ENCODE data around the gene MAPKAPK2. TPM values are rescaled to one million over a fixed set of nuclear protein-coding genes. Genes with fewer than 3 reads are reported as not detected.

The MAPKAPK2 gene
- total RNA-seq, 4 donors from 2014 or later = 45.0 to 77.4 (median 55.5) TPM

- Histone ChIP-seq H3K27me3 (no peaks in the 10 kb centered on the region), H3K4me3 (no peak overlapping the region), H3K27ac (no peak overlapping the region), H3K4me1 (peaks cover 0 to 33% (median 0%) of the 10 kb centered on the region in 3 donors), H3K9me3 (no peaks in the 10 kb centered on the region), H3K36me3 (peaks cover 0 to 53% of the 10 kb centered on the region in 2 donors)
- TF ChIP-seq POLR2AphosphoS5 (IDR thresholded peaks at IDR 0.05) (no peak), EP300 (IDR thresholded peaks at IDR 0.05) (no peak), POLR2A (IDR thresholded peaks at IDR 0.05) (no peak), CTCF (IDR thresholded peaks at IDR 0.05) (no peak)
- WGBS, 2 donors (ENCODE audit: low coverage in 1 of 2) = 70% methylated on average over 3 of the region's 5 CpGs; no CpG with 5 or more reads in 1 of the 2 donors
- ATAC-seq = no peak
These were observed 50.9 kb downstream of the MAPKAPK2 start for GRCh38 chr1:206735553-206736031.

- H3K4me3 ChIP-seq = no peak overlapping the region
- peaks cover 0 to 33% (median 0%) of the 10 kb centered on the region in 3 donors for H3K4me1 ChIP-seq
- H3K27me3 ChIP-seq = no peaks in the 10 kb centered on the region
- TF ChIP-seq CTCF (IDR thresholded peaks at IDR 0.05) (no peak), POLR2A (IDR thresholded peaks at IDR 0.05) (no peak), POLR2AphosphoS5 (IDR thresholded peaks at IDR 0.05) (no peak), EP300 (IDR thresholded peaks at IDR 0.05) (no peak)
- H3K36me3 ChIP-seq = peaks cover 0 to 38% of the 10 kb centered on the region in 2 donors
- ATAC-seq = no peak
- peak overlapping the region in 3 of 4 donors; percentile 12 to 35 (median 26) for H3K27ac ChIP-seq
- 58 to 60% methylated on average over 3 to 4 of the region's 14 CpGs for WGBS, 2 donors (ENCODE audit: low coverage in 1 of 2)
- no peaks in the 10 kb centered on the region for H3K9me3 ChIP-seq
These were observed 52.4 kb downstream of the MAPKAPK2 start for GRCh38 chr1:206736878-206737728.

GRCh38 chr1:206737729-206738201, 53.1 kb downstream of the MAPKAPK2 start:
- Histone ChIP-seq H3K9me3 (no peaks in the 10 kb centered on the region), H3K27me3 (no peaks in the 10 kb centered on the region), H3K4me1 (peaks cover 0 to 33% (median 0%) of the 10 kb centered on the region in 3 donors), H3K4me3 (no peak overlapping the region), H3K27ac (peak overlapping the region in 3 of 4 donors; percentile 12 to 35 (median 26)), H3K36me3 (peaks cover 0 to 32% of the 10 kb centered on the region in 2 donors)
- WGBS, 2 donors (ENCODE audit: low coverage in 1 of 2) = 12 to 41% methylated on average over 3 of the region's 3 CpGs
- no peak for ATAC-seq
- TF ChIP-seq POLR2AphosphoS5 (IDR thresholded peaks at IDR 0.05) = no peak

GRCh38 chr1:206738370-206739366, 54.0 kb downstream of the MAPKAPK2 start:
- WGBS, 2 donors (ENCODE audit: low coverage in 1 of 2) = 70 to 74% methylated on average over 3 of the region's 3 CpGs
- H3K4me1 ChIP-seq = peaks cover 0 to 33% (median 0%) of the 10 kb centered on the region in 3 donors
- H3K27me3 ChIP-seq = no peaks in the 10 kb centered on the region
- no peak for ATAC-seq
- TF ChIP-seq EP300 (IDR thresholded peaks at IDR 0.05) (no peak), CTCF (IDR thresholded peaks at IDR 0.05) (peak in 1 of 4 experiments; percentile 10)
- no peaks in the 10 kb centered on the region for H3K9me3 ChIP-seq
- H3K36me3 ChIP-seq = peaks cover 0 to 22% of the 10 kb centered on the region in 2 donors
- H3K27ac ChIP-seq = no peak overlapping the region
- no peak overlapping the region for H3K4me3 ChIP-seq
